MM.1S (cell line): ENCODE data around the gene HDAC7.

ENCODE experiments used
- DNase-seq: peaks from one replicate; pipeline ENCODE4 v3.0.0-alpha.2; 2015
- H2AFZ ChIP-seq: fragments of 300-600 bp; sonication (generic); 2 replicates; pipeline ENCODE4 v1.6.0; 2016; ENCODE audit warnings: antibody characterized with exemption, low read length
- H3F3A ChIP-seq: fragments of 300-600 bp; sonication (generic); 2 replicates; pipeline ENCODE4 v1.6.1; 2016; ENCODE audit warnings: mild to moderate bottlenecking, antibody characterized with exemption, low read length, moderate library complexity, mixed read lengths; ENCODE audit not compliant: insufficient read depth
- H3K27ac ChIP-seq: fragments of 300-600 bp; sonication (generic); 2 replicates; pipeline ENCODE4 v1.5.1; 2016; ENCODE audit warnings: mild to moderate bottlenecking, low read length
- H3K27me3 ChIP-seq: fragments of 300-600 bp; sonication (generic); replicated peaks from 2 replicates; pipeline ENCODE4 v1.6.0; 2016; ENCODE audit warnings: low read length; ENCODE audit not compliant: insufficient read depth
- H3K36me3 ChIP-seq: fragments of 300-600 bp; sonication (generic); replicated peaks from 2 replicates; pipeline ENCODE4 v1.6.1; 2016; ENCODE audit warnings: mild to moderate bottlenecking, low read length, mixed read lengths; ENCODE audit not compliant: insufficient read depth
- H3K4me1 ChIP-seq: fragments of 300-600 bp; sonication (generic); 2 replicates; pipeline ENCODE4 v1.6.1; 2016; ENCODE audit warnings: low read length, mixed read lengths
- H3K4me2 ChIP-seq: fragments of 300-600 bp; sonication (generic); 2 replicates; pipeline ENCODE4 v1.6.0; 2016; ENCODE audit warnings: low read depth, low read length
- H3K4me3 ChIP-seq: fragments of 300-600 bp; sonication (generic); 2 replicates; pipeline ENCODE4 v1.5.1; 2016; ENCODE audit warnings: low read length, mixed read lengths
- H3K79me2 ChIP-seq: fragments of 300-600 bp; sonication (generic); 2 replicates; pipeline ENCODE4 v1.6.1; 2016; ENCODE audit warnings: mixed run types, low read length, mixed read lengths
- H3K9ac ChIP-seq: fragments of 300-600 bp; sonication (generic); 2 replicates; pipeline ENCODE4 v1.6.1; 2016; ENCODE audit warnings: low read length, mixed read lengths
- H3K9me2 ChIP-seq: fragments of 300-600 bp; sonication (generic); replicated peaks from 2 replicates; pipeline ENCODE4 v1.6.1; 2016; ENCODE audit warnings: mild to moderate bottlenecking, low read length, mixed read lengths; ENCODE audit not compliant: insufficient read depth
- H3K9me3 ChIP-seq: fragments of 300-600 bp; sonication (generic); replicated peaks from 2 replicates; pipeline ENCODE4 v1.6.1; 2016; ENCODE audit warnings: mild to moderate bottlenecking, low read length, mixed read lengths; ENCODE audit not compliant: insufficient read depth
- H4K20me1 ChIP-seq: fragments of 300-600 bp; sonication (generic); 2 replicates; pipeline ENCODE4 v1.6.1; 2016; ENCODE audit warnings: mild to moderate bottlenecking, low read length, moderate library complexity, mixed read lengths; ENCODE audit not compliant: insufficient read depth
- CTCF ChIP-seq: fragments of 300-600 bp; sonication (generic); IDR thresholded peaks from 2 replicates; pipeline ENCODE4 v1.5.1; 2016; ENCODE audit warnings: antibody characterized with exemption, low read length, mixed read lengths
- EZH2 ChIP-seq: fragments of 300-600 bp; sonication (generic); optimal IDR thresholded peaks from 2 replicates; pipeline ENCODE3; 2017; ENCODE audit warnings: low read depth, mild to moderate bottlenecking, antibody characterized with exemption, low read length, mixed read lengths
- EZH2phosphoT487 ChIP-seq: fragments of 300-600 bp; sonication (generic); IDR thresholded peaks from 2 replicates; pipeline ENCODE4 v1.6.1; 2018; ENCODE audit warnings: antibody characterized with exemption, low read length

The HDAC7 gene

GRCh38 chr12:47739979-47740378, 79.7 kb downstream of the HDAC7 start:
- H3K9me3 ChIP-seq: no peaks in the 10 kb centered on the region
- H3K79me2 ChIP-seq: no peaks in the 10 kb centered on the region
- no peaks in the 10 kb centered on the region for H3K9me2 ChIP-seq
- no peak overlapping the region for H3K4me3 ChIP-seq
- H4K20me1 ChIP-seq: no peaks in the 10 kb centered on the region
- H3K27ac ChIP-seq: no peak overlapping the region
- no peak overlapping the region for H3K4me2 ChIP-seq
- peaks cover 5% of the 10 kb centered on the region; the same call in 1 of the 2 replicates for H3F3A ChIP-seq
- TF ChIP-seq EZH2: no peak
- TF ChIP-seq EZH2phosphoT487: no peak
- no peak for TF ChIP-seq CTCF
- DNase-seq: no peak
- no peak overlapping the region for H2AFZ ChIP-seq
- H3K4me1 ChIP-seq: peaks cover 14% of the 10 kb centered on the region
- no peaks in the 10 kb centered on the region for H3K27me3 ChIP-seq
- no peak overlapping the region for H3K9ac ChIP-seq
- no peaks in the 10 kb centered on the region for H3K36me3 ChIP-seq

GRCh38 chr12:47739297-47739696, 80.4 kb downstream of the HDAC7 start:
- Histone ChIP-seq H3K9me3 (no peaks in the 10 kb centered on the region), H3K4me3 (no peak overlapping the region), H3F3A (peaks cover 5% of the 10 kb centered on the region; the same call in 1 of the 2 replicates), H3K4me2 (no peak overlapping the region), H4K20me1 (no peaks in the 10 kb centered on the region), H3K36me3 (no peaks in the 10 kb centered on the region), H3K9ac (no peak overlapping the region), H3K79me2 (no peaks in the 10 kb centered on the region), H3K9me2 (no peaks in the 10 kb centered on the region), H3K27ac (no peak overlapping the region), H3K4me1 (peaks cover 14% of the 10 kb centered on the region), H2AFZ (no peak overlapping the region), H3K27me3 (no peaks in the 10 kb centered on the region)
- TF ChIP-seq CTCF: no peak
- TF ChIP-seq EZH2phosphoT487: no peak
- TF ChIP-seq EZH2: no peak
- no peak for DNase-seq

GRCh38 chr12:47737936-47738594, 81.6 kb downstream of the HDAC7 start:
- no peaks in the 10 kb centered on the region for H3K9me2 ChIP-seq
- H3K9ac ChIP-seq: no peak overlapping the region
- H3K4me2 ChIP-seq: no peak overlapping the region
- TF ChIP-seq EZH2 (no peak), CTCF (no peak), EZH2phosphoT487 (no peak)
- no peaks in the 10 kb centered on the region for H3K27me3 ChIP-seq
- no peaks in the 10 kb centered on the region for H3K9me3 ChIP-seq
- H2AFZ ChIP-seq: no peak overlapping the region
- no peak overlapping the region for H3K4me3 ChIP-seq
- H3K79me2 ChIP-seq: no peaks in the 10 kb centered on the region
- H3F3A ChIP-seq: peaks cover 5% of the 10 kb centered on the region; the same call in 1 of the 2 replicates
- H3K36me3 ChIP-seq: no peaks in the 10 kb centered on the region
- no peak overlapping the region for H3K27ac ChIP-seq
- peaks cover 14% of the 10 kb centered on the region for H3K4me1 ChIP-seq
- no peaks in the 10 kb centered on the region for H4K20me1 ChIP-seq
- no peak for DNase-seq
